GM12878 (cell line): ENCODE measurements around the gene CCR2. TPM values are rescaled to one million over a fixed set of nuclear protein-coding genes. Genes with fewer than 3 reads are reported as not detected.

Experiments used
- ATAC-seq: fragments of 200-7000 bp; cut with Tn5 transposase; 3 replicates; pipeline ENCODE4 v1.9.1; 2020; ENCODE audit warnings: mild to moderate bottlenecking, moderate library complexity
- BruUV-seq: library from RNA; stranded (reverse); fragments of 400-500 nt; replicated peaks from 2 replicates; lab custom pipeline; 2021; lab: Mats Ljungman, UMichigan
- CTCF ChIA-PET: fragments of 300-600 bp; sonication (Branson Sonifier 250); formaldehyde crosslinking; extraction: SDS; loops from one replicate; lab custom pipeline; 2021; ENCODE audit warnings: inconsistent platforms; lab: Yijun Ruan, JAX
- POLR2A ChIA-PET: fragments of 350-600 bp; formaldehyde crosslinking; extraction: SDS; loops from one replicate; lab custom pipeline; 2021; ENCODE audit warnings: inconsistent platforms; lab: Charles Lee
- RAD21 ChIA-PET: fragments of 300-600 bp; sonication (Branson Sonifier 250); formaldehyde crosslinking; loops from one replicate; lab custom pipeline; 2023; ENCODE audit warnings: antibody characterized with exemption; ENCODE audit not compliant: unreplicated experiment; lab: Charles Lee
- SMC1A ChIA-PET: fragments of 300-600 bp; sonication (Branson Sonifier 250); formaldehyde crosslinking; loops from one replicate; lab custom pipeline; 2023; ENCODE audit not compliant: unreplicated experiment, uncharacterized antibody; lab: Charles Lee
- DNase-seq: peaks from one replicate; pipeline ENCODE4 v3.0.0-alpha.2; 2011; ENCODE audit warnings: low read depth, low spot score
- FAIRE-seq: peaks from 3 replicates; lab custom pipeline; 2011; peaks lifted over from hg19 to GRCh38; lab: Jason Lieb, UNC
- H2AFZ ChIP-seq: 2 replicates; pipeline ENCODE4 v1.6.0; 2011; ENCODE audit warnings: low read depth, low read length, control low read depth; ENCODE audit not compliant: control insufficient read depth
- H3K27ac ChIP-seq: 2 replicates; pipeline ENCODE4 v1.5.1; 2011; ENCODE audit warnings: control low read depth; ENCODE audit not compliant: control insufficient read depth, insufficient read depth
- H3K27me3 ChIP-seq, 2 experiments: replicated peaks in 1 of 2; 2 replicates each; pipeline versions ENCODE4 v1.6.0 to v1.6.1; 2011; ENCODE audit warnings: low read length in 1 of 2; ENCODE audit not compliant: control insufficient read depth in 2 of 2, insufficient read depth in 2 of 2
- H3K36me3 ChIP-seq, 2 experiments: 2 replicates each; pipeline ENCODE4 v1.5.1; 2011; ENCODE audit warnings: low read length in 1 of 2; ENCODE audit not compliant: control insufficient read depth in 2 of 2, insufficient read depth in 2 of 2
- H3K4me1 ChIP-seq: 2 replicates; pipeline ENCODE4 v1.6.1; 2011; ENCODE audit warnings: mild to moderate bottlenecking, low read length, moderate library complexity, mixed read lengths; ENCODE audit not compliant: control insufficient read depth, insufficient read depth
- H3K4me2 ChIP-seq: 2 replicates; pipeline ENCODE4 v1.6.0; 2011; ENCODE audit warnings: control low read depth; ENCODE audit not compliant: control insufficient read depth, insufficient read depth
- H3K4me3 ChIP-seq: fragments of 200-600 bp; sonication (generic); 2 replicates; pipeline ENCODE4 v1.5.1; 2016
- H3K79me2 ChIP-seq: 2 replicates; pipeline ENCODE4 v1.6.0; 2011; ENCODE audit warnings: low read length; ENCODE audit not compliant: control insufficient read depth, insufficient read depth
- H3K9ac ChIP-seq: 2 replicates; pipeline ENCODE4 v1.8.0; 2011; ENCODE audit warnings: low read length, control low read depth, mixed read lengths; ENCODE audit not compliant: control insufficient read depth, insufficient read depth
- H3K9me3 ChIP-seq: replicated peaks from 3 replicates; pipeline ENCODE4 v1.5.1; 2011; ENCODE audit warnings: mild to moderate bottlenecking, low read length; ENCODE audit not compliant: control insufficient read depth, insufficient read depth
- H4K20me1 ChIP-seq: 2 replicates; pipeline ENCODE4 v1.6.0; 2011; ENCODE audit not compliant: control insufficient read depth, insufficient read depth
- ASH2L ChIP-seq: fragments of 300-600, 200-600 bp; sonication (generic); IDR thresholded peaks from 2 replicates; pipeline ENCODE4 v1.6.1; 2017; ENCODE audit warnings: low read depth, mild to moderate bottlenecking, borderline replicate concordance
- CUX1 ChIP-seq: IDR thresholded peaks from 2 replicates; pipeline ENCODE4 v1.6.1; 2012; ENCODE audit warnings: improper control_type of control experiment, low read depth, low read length; ENCODE audit not compliant: insufficient replicate concordance
- PAX8 ChIP-seq: fragments of 450-650 bp; IDR thresholded peaks from 2 replicates; pipeline ENCODE4 v1.6.1; 2017; ENCODE audit warnings: mild to moderate bottlenecking, moderate library complexity
- REST ChIP-seq: IDR thresholded peaks from 2 replicates; pipeline ENCODE4 v1.6.1; 2012; ENCODE audit warnings: mild to moderate bottlenecking, low read depth, low read length
- SMAD1 ChIP-seq: fragments of 450-650 bp; IDR thresholded peaks from 2 replicates; pipeline ENCODE4 v1.6.1; 2018; ENCODE audit warnings: mild to moderate bottlenecking, low read depth; ENCODE audit not compliant: partially characterized antibody
- SUPT20H ChIP-seq: IDR thresholded peaks from 2 replicates; pipeline ENCODE4 v1.6.1; 2011; ENCODE audit warnings: low read depth, mild to moderate bottlenecking, low read length, moderate library complexity, borderline replicate concordance; ENCODE audit not compliant: control insufficient read depth
- ZNF622 ChIP-seq: fragments of 450-650 bp; IDR thresholded peaks from 2 replicates; pipeline ENCODE4 v1.6.1; 2017; ENCODE audit warnings: mild to moderate bottlenecking, inconsistent platforms
- WGBS: methylation state at CpG from one replicate; pipeline ENCODE4 v1.1.6; 2016; ENCODE audit warnings: low lambda C conversion rate; ENCODE audit not compliant: insufficient replicate concordance, insufficient coverage; ENCODE audit errors: missing lambda C conversion rate; 5-methylcytosine and 5-hydroxymethylcytosine counted together
- in situ Hi-C: fragments of 300-500 bp; cut with MboI; formaldehyde crosslinking; loops from 9 replicates; pipeline ENCODE4 v1.14.3; 2018; ENCODE audit warnings: mixed read lengths
- intact Hi-C: fragments of 100-400 bp; cut with micrococcal nuclease; formaldehyde crosslinking; loops from one replicate; pipeline ENCODE4 v1.14.2; 2022; ENCODE audit not compliant: unreplicated experiment
- polyA plus RNA-seq, 11 experiments: library from polyadenylated mRNA; depleted of rRNA in 4 of 11; unstranded in 6 of 11; stranded (reverse) in 5 of 11; fragments of >200 nt; fragmentation: Nextera tagmentation in 4 of 11; fragmentation: Illumina TruSeq in 1 of 11; extraction: Ambion mirVana in 4 of 11; extraction: Trizol in 1 of 11; gene quantifications; 1 replicate in 1 of 11; 2 replicates in 10 of 11; pipeline versions ENCODE4 v1.2.1 to v1.2.3, GENCODE V29; 2011 to 2016; ENCODE audit warnings: inconsistent platforms in 2 of 11, missing spikeins in 2 of 11, low read depth in 1 of 11
- total RNA-seq, 4 experiments: library from RNA; depleted of rRNA in 3 of 4; stranded (reverse); fragments of >200 nt in 3 of 4; fragmentation: Illumina TruSeq in 1 of 4; extraction: Trizol in 1 of 4; gene quantifications; 2 replicates each; pipeline versions ENCODE4 v1.2.1 to v1.2.3, GENCODE V29; 2013 to 2021

Gene CCR2
- total and polyA plus RNA-seq, 10 of the 15 experiments (the other 5 are each of a cell fraction or from before 2014, with no cell fraction given) = 1.9 to 4.7 (median 3.5) TPM; not detected in 1

GRCh38 chr3:46356276-46356675 lies 2.4 kb downstream of the CCR2 start:
- no peak for ATAC-seq
- in situ Hi-C loops (no loop called here), intact Hi-C loops (no loop called here)
- H3K27ac ChIP-seq = no peak overlapping the region
- H3K36me3 ChIP-seq = no peaks in the 10 kb centered on the region
- no peak overlapping the region for H3K4me3 ChIP-seq
- H2AFZ ChIP-seq = no peak overlapping the region
- ChIA-PET SMC1A (interaction anchor here (1.0 kb wide), 1 partner anchor 12 kb away, joined by 3 read pairs; no protein-coding TSS in a partner anchor), RAD21 (interaction anchor here (0.7 to 2.0 kb wide), 2 partner anchors 141 to 145 kb away, joined by 3 to 4 read pairs; no protein-coding TSS in a partner anchor), POLR2A (no interaction called here), CTCF (interaction anchor here (1.2 kb wide), 1 partner anchor 12 kb away, joined by 6 read pairs; no protein-coding TSS in a partner anchor)
- no peaks in the 10 kb centered on the region for H3K9me3 ChIP-seq
- H3K4me1 ChIP-seq = peaks cover 35% of the 10 kb centered on the region
- H3K4me2 ChIP-seq = no peak overlapping the region
- WGBS = 58% methylated on average over 3 of the region's 3 CpGs
- H3K79me2 ChIP-seq = no peaks in the 10 kb centered on the region
- H3K27me3 ChIP-seq = no peaks in the 10 kb centered on the region; a peak in 1 of 4 replicates
- DNase-seq = no peak
- FAIRE-seq = no peak
- H3K9ac ChIP-seq = no peak overlapping the region
- no peak for TF ChIP-seq ZNF622
- no peak for TF ChIP-seq ASH2L
- BruUV-seq = no TSS peak
- no peaks in the 10 kb centered on the region for H4K20me1 ChIP-seq

GRCh38 chr3:46356909-46357308 lies 3.0 kb downstream of the CCR2 start:
- no TSS peak for BruUV-seq
- H3K79me2 ChIP-seq = no peaks in the 10 kb centered on the region
- intact Hi-C loops = no loop called here
- no peak for ATAC-seq
- ChIA-PET CTCF (interaction anchor here (1.2 kb wide), 1 partner anchor 12 kb away, joined by 6 read pairs; no protein-coding TSS in a partner anchor), RAD21 (interaction anchor here (0.7 kb wide), 1 partner anchor 146 kb away, joined by 3 read pairs; no protein-coding TSS in a partner anchor), SMC1A (interaction anchor here (1.0 kb wide), 1 partner anchor 12 kb away, joined by 3 read pairs; no protein-coding TSS in a partner anchor), POLR2A (interaction anchor here (0.6 to 0.7 kb wide), 2 partner anchors 10 to 405 kb away, joined by 3 to 4 read pairs; no protein-coding TSS in a partner anchor)
- peaks cover 41% of the 10 kb centered on the region for H3K4me1 ChIP-seq
- H4K20me1 ChIP-seq = no peaks in the 10 kb centered on the region
- H3K36me3 ChIP-seq = no peaks in the 10 kb centered on the region
- H3K4me2 ChIP-seq = no peak overlapping the region
- no peak for DNase-seq
- H3K4me3 ChIP-seq = no peak overlapping the region
- no peak overlapping the region for H3K9ac ChIP-seq
- no peaks in the 10 kb centered on the region for H3K9me3 ChIP-seq
- in situ Hi-C loops = no loop called here
- H2AFZ ChIP-seq = no peak overlapping the region
- no peak for FAIRE-seq
- no peaks in the 10 kb centered on the region; a peak in 1 of 4 replicates for H3K27me3 ChIP-seq
- no peak overlapping the region for H3K27ac ChIP-seq
- WGBS = 76% methylated on average over 3 of the region's 4 CpGs
- TF ChIP-seq REST (no peak), SMAD1 (no peak), PAX8 (no peak), CUX1 (no peak), SUPT20H (no peak)
